SK-N-SH (cell line): ENCODE data around the gene IGF1R. TPM values are rescaled to one million over a fixed set of nuclear protein-coding genes. Genes with fewer than 3 reads are reported as not detected.

Source experiments
- CTCF ChIA-PET: fragments of 300-600, 350-600 bp; formaldehyde crosslinking; extraction: SDS; loops from one replicate; lab custom pipeline; 2021; lab: Yijun Ruan, JAX
- POLR2A ChIA-PET: fragments of 350-600 bp; sonication (Branson Sonifier 250); formaldehyde crosslinking; extraction: SDS; loops from one replicate; lab custom pipeline; 2020; ENCODE audit warnings: antibody characterized with exemption, inconsistent platforms; lab: Yijun Ruan, JAX
- DNase-seq: peaks from one replicate; pipeline ENCODE4 v3.0.0; 2012
- H2AFZ ChIP-seq: fragments of 200-600 bp; sonication (generic); 2 replicates; pipeline ENCODE4 v1.8.1; 2016; ENCODE audit warnings: antibody characterized with exemption, mild to moderate bottlenecking, low read depth
- H3F3A ChIP-seq: fragments of 200-600 bp; sonication (generic); replicated peaks from 2 replicates; pipeline ENCODE3; 2016; ENCODE audit warnings: antibody characterized with exemption, mild to moderate bottlenecking; ENCODE audit not compliant: insufficient read depth
- H3K27ac ChIP-seq, 2 experiments: fragments of 200-500 bp in 1 of 2; fragments of 200-600 bp in 1 of 2; sonication (Bioruptor generic) in 1 of 2; sonication (generic), shearing (Covaris generic) in 1 of 2; 2 replicates each; pipeline versions ENCODE4 v1.5.1 to v1.6.1; 2014 to 2016; ENCODE audit warnings: low read depth in 2 of 2, inconsistent platforms in 1 of 2, low read length in 1 of 2, mild to moderate bottlenecking in 1 of 2, mixed read lengths in 1 of 2
- H3K27me3 ChIP-seq: fragments of 200-600 bp; sonication (generic), shearing (Covaris generic); 2 replicates; pipeline ENCODE4 v1.6.1; 2016; ENCODE audit warnings: mixed run types; ENCODE audit not compliant: insufficient read depth
- H3K36me3 ChIP-seq, 2 experiments: fragments of 200-500 bp in 1 of 2; fragments of 200-600 bp in 1 of 2; sonication (Bioruptor generic) in 1 of 2; sonication (generic) in 1 of 2; replicated peaks in 1 of 2; 2 replicates each; pipeline versions ENCODE3 to v1.5.1; 2014 to 2016; ENCODE audit warnings: low read length in 1 of 2, mild to moderate bottlenecking in 1 of 2; ENCODE audit not compliant: insufficient read depth in 2 of 2, control insufficient read depth in 1 of 2
- H3K4me1 ChIP-seq, 2 experiments: fragments of 200-500 bp in 1 of 2; fragments of 200-600 bp in 1 of 2; sonication (Bioruptor generic) in 1 of 2; sonication (generic), shearing (Covaris generic) in 1 of 2; 2 replicates each; pipeline versions ENCODE4 v1.5.1 to v1.6.1; 2014 to 2016; ENCODE audit warnings: low read depth in 1 of 2, low read length in 1 of 2, mixed run types in 1 of 2; ENCODE audit not compliant: insufficient read depth in 2 of 2, control insufficient read depth in 1 of 2
- H3K4me2 ChIP-seq: fragments of 200-600 bp; sonication (generic), shearing (Covaris generic); 2 replicates; pipeline ENCODE4 v1.6.1; 2017; ENCODE audit warnings: mixed run types
- H3K4me3 ChIP-seq, 2 experiments: fragments of 200-500 bp in 1 of 2; fragments of 200-600 bp in 1 of 2; sonication (Bioruptor generic) in 1 of 2; sonication (generic), shearing (Covaris generic) in 1 of 2; 2 replicates each; pipeline versions ENCODE4 v1.5.1 to v1.8.1; 2014 to 2016; ENCODE audit warnings: low read depth in 2 of 2, inconsistent platforms in 1 of 2, low read length in 1 of 2, mild to moderate bottlenecking in 1 of 2, mixed read lengths in 1 of 2, moderate library complexity in 1 of 2
- H3K79me2 ChIP-seq: fragments of 200-600 bp; sonication (generic); 2 replicates; pipeline ENCODE4 v1.8.1; 2017; ENCODE audit warnings: mild to moderate bottlenecking; ENCODE audit not compliant: insufficient read depth
- H3K9ac ChIP-seq: fragments of 200-600 bp; sonication (generic); 2 replicates; pipeline ENCODE4 v1.6.1; 2017; ENCODE audit warnings: mixed run types
- H3K9me2 ChIP-seq: fragments of 200-600 bp; sonication (generic); 2 replicates; pipeline ENCODE4 v1.6.1; 2017; ENCODE audit warnings: mixed run types
- H3K9me3 ChIP-seq: fragments of 200-600 bp; sonication (generic); 2 replicates; pipeline ENCODE4 v1.6.1; 2017; ENCODE audit warnings: mixed run types, mild to moderate bottlenecking, moderate library complexity
- H4K20me1 ChIP-seq: fragments of 200-600 bp; sonication (generic); 2 replicates; pipeline ENCODE4 v1.6.1; 2017; ENCODE audit warnings: mild to moderate bottlenecking, mixed run types; ENCODE audit not compliant: insufficient read depth
- CHD2 ChIP-seq: fragments of 150-350 bp; IDR thresholded peaks from 2 replicates; pipeline ENCODE4 v1.6.1; 2018; ENCODE audit warnings: low read length; ENCODE audit not compliant: partially characterized antibody
- EZH2phosphoT487 ChIP-seq: fragments of 200-600 bp; sonication (generic); IDR thresholded peaks from 2 replicates; pipeline ENCODE4 v1.6.1; 2017; ENCODE audit warnings: low read depth, mixed run types, mild to moderate bottlenecking, antibody characterized with exemption, moderate library complexity, borderline replicate concordance
- FOXJ3 ChIP-seq: sonication (generic); formaldehyde crosslinking; IDR thresholded peaks from 2 replicates; pipeline ENCODE4 v1.5.1; 2020; ENCODE audit warnings: mild to moderate bottlenecking, missing genetic modification reagents
- FOXM1 ChIP-seq: IDR thresholded peaks from 2 replicates; pipeline ENCODE4 v1.4.0; 2012; ENCODE audit warnings: low read depth, mild to moderate bottlenecking
- GATA2 ChIP-seq: sonication (generic); formaldehyde crosslinking; IDR thresholded peaks from 2 replicates; pipeline ENCODE4 v1.5.0; 2020; ENCODE audit warnings: mild to moderate bottlenecking, missing genetic modification reagents
- MEF2A ChIP-seq: IDR thresholded peaks from 2 replicates; pipeline ENCODE4 v1.4.0; 2012; ENCODE audit warnings: low read depth, borderline replicate concordance
- NFIC ChIP-seq: IDR thresholded peaks from 2 replicates; pipeline ENCODE4 v1.4.0; 2012; ENCODE audit warnings: borderline replicate concordance
- POLR2AphosphoS5 ChIP-seq: IDR thresholded peaks from 2 replicates; pipeline ENCODE4 v1.6.1; 2012; ENCODE audit warnings: low read depth, low read length
- SMC3 ChIP-seq: IDR thresholded peaks from 2 replicates; pipeline ENCODE4 v1.6.1; 2012; ENCODE audit warnings: low read depth, low read length, improper control_type of control experiment
- TEAD4 ChIP-seq: IDR thresholded peaks from 2 replicates; pipeline ENCODE4 v1.4.0; 2012; ENCODE audit warnings: mild to moderate bottlenecking, borderline replicate concordance; ENCODE audit not compliant: insufficient read depth
- USF1 ChIP-seq: IDR thresholded peaks from 2 replicates; pipeline ENCODE4 v1.4.0; 2012; ENCODE audit warnings: low read depth, borderline replicate concordance
- WGBS: methylation state at CpG from one replicate; pipeline ENCODE4 v1.1.6; 2017; ENCODE audit warnings: low lambda C conversion rate; 5-methylcytosine and 5-hydroxymethylcytosine counted together
- polyA plus RNA-seq, 3 experiments: library from polyadenylated mRNA; depleted of rRNA; stranded (reverse); fragments of >200 nt; gene quantifications; 2 replicates each; pipeline ENCODE4 v1.2.3, GENCODE V29; 2012
- TF ChIP-seq, protein P1 (sequence below): fragments of 150-350 bp; IDR thresholded peaks from 2 replicates; pipeline ENCODE4 v1.6.1; 2017; ENCODE audit warnings: antibody characterized with exemption, low read length, low read depth, borderline replicate concordance
- TF ChIP-seq, protein P2 (sequence below): IDR thresholded peaks from 2 replicates; pipeline ENCODE4 v1.4.0; 2012; ENCODE audit warnings: low read depth
- TF ChIP-seq, protein P3 (sequence below): fragments of 200-600 bp; sonication (generic); IDR thresholded peaks from 2 replicates; pipeline ENCODE4 v1.6.1; 2017; ENCODE audit warnings: antibody characterized with exemption, mild to moderate bottlenecking, moderate library complexity
- TF ChIP-seq, protein P4 (sequence below): IDR thresholded peaks from 2 replicates; pipeline ENCODE4; 2012

IGF1R gene
- polyA plus RNA-seq, 1 of the 3 experiments (the other 2 are of a cell fraction) = 9.5 TPM

DNA sequence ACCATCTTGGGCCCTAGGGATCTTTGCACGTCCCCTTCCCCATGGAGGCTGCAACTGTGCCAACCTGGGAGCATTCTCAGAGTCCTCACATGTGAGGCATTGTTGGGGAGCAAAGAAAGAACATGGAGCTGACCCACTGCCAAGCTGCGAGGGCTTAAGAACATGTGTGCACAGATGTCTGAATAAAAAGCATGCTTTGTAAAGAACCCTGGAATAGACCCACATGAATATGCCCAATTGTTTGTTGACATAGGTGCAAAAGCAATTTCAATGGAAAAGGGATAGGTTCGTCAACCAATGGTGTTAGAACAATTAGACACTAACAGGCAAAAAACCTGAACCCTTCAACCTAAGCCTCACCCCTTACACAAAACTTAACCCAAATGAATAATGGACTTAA is 349.9 kb downstream of the IGF1R start:
- no peak overlapping the region for H2AFZ ChIP-seq
- H3K9me3 ChIP-seq = no peaks in the 10 kb centered on the region
- no peaks in the 10 kb centered on the region for H3F3A ChIP-seq
- no peak overlapping the region for H3K4me3 ChIP-seq
- DNase-seq = no peak
- H3K9me2 ChIP-seq = no peaks in the 10 kb centered on the region
- TF ChIP-seq MEF2A (no peak), EZH2phosphoT487 (no peak), FOXJ3 (CRISPR knock-in tag) (no peak), USF1 (no peak), SMC3 (no peak), CHD2 (no peak), POLR2AphosphoS5 (no peak), GATA2 (CRISPR knock-in tag) (no peak), NFIC (no peak)
- TF ChIP-seq, protein P1, sequence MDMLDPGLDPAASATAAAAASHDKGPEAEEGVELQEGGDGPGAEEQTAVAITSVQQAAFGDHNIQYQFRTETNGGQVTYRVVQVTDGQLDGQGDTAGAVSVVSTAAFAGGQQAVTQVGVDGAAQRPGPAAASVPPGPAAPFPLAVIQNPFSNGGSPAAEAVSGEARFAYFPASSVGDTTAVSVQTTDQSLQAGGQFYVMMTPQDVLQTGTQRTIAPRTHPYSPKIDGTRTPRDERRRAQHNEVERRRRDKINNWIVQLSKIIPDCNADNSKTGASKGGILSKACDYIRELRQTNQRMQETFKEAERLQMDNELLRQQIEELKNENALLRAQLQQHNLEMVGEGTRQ = no peak
- TF ChIP-seq, protein P2, sequence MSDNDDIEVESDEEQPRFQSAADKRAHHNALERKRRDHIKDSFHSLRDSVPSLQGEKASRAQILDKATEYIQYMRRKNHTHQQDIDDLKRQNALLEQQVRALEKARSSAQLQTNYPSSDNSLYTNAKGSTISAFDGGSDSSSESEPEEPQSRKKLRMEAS = no peak
- TF ChIP-seq, protein P3, sequence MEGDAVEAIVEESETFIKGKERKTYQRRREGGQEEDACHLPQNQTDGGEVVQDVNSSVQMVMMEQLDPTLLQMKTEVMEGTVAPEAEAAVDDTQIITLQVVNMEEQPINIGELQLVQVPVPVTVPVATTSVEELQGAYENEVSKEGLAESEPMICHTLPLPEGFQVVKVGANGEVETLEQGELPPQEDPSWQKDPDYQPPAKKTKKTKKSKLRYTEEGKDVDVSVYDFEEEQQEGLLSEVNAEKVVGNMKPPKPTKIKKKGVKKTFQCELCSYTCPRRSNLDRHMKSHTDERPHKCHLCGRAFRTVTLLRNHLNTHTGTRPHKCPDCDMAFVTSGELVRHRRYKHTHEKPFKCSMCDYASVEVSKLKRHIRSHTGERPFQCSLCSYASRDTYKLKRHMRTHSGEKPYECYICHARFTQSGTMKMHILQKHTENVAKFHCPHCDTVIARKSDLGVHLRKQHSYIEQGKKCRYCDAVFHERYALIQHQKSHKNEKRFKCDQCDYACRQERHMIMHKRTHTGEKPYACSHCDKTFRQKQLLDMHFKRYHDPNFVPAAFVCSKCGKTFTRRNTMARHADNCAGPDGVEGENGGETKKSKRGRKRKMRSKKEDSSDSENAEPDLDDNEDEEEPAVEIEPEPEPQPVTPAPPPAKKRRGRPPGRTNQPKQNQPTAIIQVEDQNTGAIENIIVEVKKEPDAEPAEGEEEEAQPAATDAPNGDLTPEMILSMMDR = no peak
- TF ChIP-seq, protein P4, sequence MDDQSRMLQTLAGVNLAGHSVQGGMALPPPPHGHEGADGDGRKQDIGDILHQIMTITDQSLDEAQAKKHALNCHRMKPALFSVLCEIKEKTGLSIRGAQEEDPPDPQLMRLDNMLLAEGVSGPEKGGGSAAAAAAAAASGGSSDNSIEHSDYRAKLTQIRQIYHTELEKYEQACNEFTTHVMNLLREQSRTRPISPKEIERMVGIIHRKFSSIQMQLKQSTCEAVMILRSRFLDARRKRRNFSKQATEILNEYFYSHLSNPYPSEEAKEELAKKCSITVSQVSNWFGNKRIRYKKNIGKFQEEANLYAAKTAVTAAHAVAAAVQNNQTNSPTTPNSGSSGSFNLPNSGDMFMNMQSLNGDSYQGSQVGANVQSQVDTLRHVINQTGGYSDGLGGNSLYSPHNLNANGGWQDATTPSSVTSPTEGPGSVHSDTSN = no peak
- no peaks in the 10 kb centered on the region for H4K20me1 ChIP-seq
- H3K27me3 ChIP-seq = no peaks in the 10 kb centered on the region
- no peak overlapping the region for H3K27ac ChIP-seq
- ChIA-PET CTCF (no interaction called here), POLR2A (no interaction called here)
- 60% methylated on average over 3 of the region's 3 CpGs for WGBS
- H3K9ac ChIP-seq = no peak overlapping the region
- no peaks in the 10 kb centered on the region for H3K36me3 ChIP-seq
- H3K4me2 ChIP-seq = no peak overlapping the region
- no peaks in the 10 kb centered on the region for H3K79me2 ChIP-seq
- H3K4me1 ChIP-seq = no peaks in the 10 kb centered on the region

GRCh38 chr15:98999233-98999632 is 350.9 kb downstream of the IGF1R start:
- ChIA-PET CTCF (interaction anchor here (0.7 kb wide), 1 partner anchor 36 kb away, joined by 3 read pairs; no protein-coding TSS in a partner anchor), POLR2A (no interaction called here)
- Histone ChIP-seq H3K4me1 (no peaks in the 10 kb centered on the region), H3K27me3 (no peaks in the 10 kb centered on the region), H3K27ac (no peak overlapping the region), H3K9me3 (no peaks in the 10 kb centered on the region), H3K9me2 (no peaks in the 10 kb centered on the region), H2AFZ (no peak overlapping the region), H3K36me3 (no peaks in the 10 kb centered on the region), H3K79me2 (no peaks in the 10 kb centered on the region), H4K20me1 (no peaks in the 10 kb centered on the region), H3F3A (no peaks in the 10 kb centered on the region), H3K4me2 (no peak overlapping the region), H3K4me3 (no peak overlapping the region), H3K9ac (no peak overlapping the region)
- DNase-seq = no peak
- 45% methylated on average over 2 of the region's 2 CpGs for WGBS
- no peak for TF ChIP-seq FOXJ3 (CRISPR knock-in tag)
- no peak for TF ChIP-seq TEAD4
- TF ChIP-seq, protein P1 = no peak
- TF ChIP-seq FOXM1 = no peak
